Gastroesophageal sphincter (tissue), 4 donors: Measurements from ENCODE around the gene WDR70. TPM values are rescaled to one million over a fixed set of nuclear protein-coding genes. Genes with fewer than 3 reads are reported as not detected.
"Not testable (repeated sequence)": the region's sequence is repeated elsewhere in the genome, so short reads cannot be mapped to it uniquely, and the experiment has no call there.

ENCODE experiments used
- ATAC-seq: fragments of 150-250 bp; one replicate; pipeline ENCODE4 v1.9.1; 2016; ENCODE audit warnings: mild to moderate bottlenecking, moderate library complexity
- H3K27ac ChIP-seq, 4 donors: fragments of 200-600 bp; sonication (generic) in 3 of 4; 1 replicate in 3 of 4; 2 replicates in 1 of 4; pipeline ENCODE4 v1.5.1; 2016 to 2019
- H3K27me3 ChIP-seq: fragments of 200-600 bp; sonication (generic); one replicate; pipeline ENCODE4 v1.5.1; 2019
- H3K36me3 ChIP-seq, 2 donors: fragments of 200-600 bp; sonication (generic); one replicate each; pipeline ENCODE4 v1.5.1; 2019; ENCODE audit warnings: control low read depth in 1 of 2
- H3K4me1 ChIP-seq, 3 donors: fragments of 200-600 bp; sonication (generic); 1 replicate in 2 of 3; 2 replicates in 1 of 3; pipeline ENCODE4 v1.5.1; 2016 to 2019; ENCODE audit warnings: control low read depth in 2 of 3
- H3K4me3 ChIP-seq, 2 donors: fragments of 200-600 bp; sonication (generic); one replicate each; pipeline ENCODE4 v1.5.1; 2019; ENCODE audit warnings: mild to moderate bottlenecking in 1 of 2, moderate library complexity in 1 of 2
- H3K9me3 ChIP-seq, 3 donors: fragments of 200-600 bp; sonication (generic); one replicate each; pipeline ENCODE4 v1.5.1; 2017 to 2019; ENCODE audit warnings: control low read depth in 2 of 3
- CTCF ChIP-seq, 4 experiments: fragments of 200-600 bp in 2 of 4; fragments of 450-650 bp in 2 of 4; sonication (generic) in 1 of 4; IDR thresholded peaks; one replicate each; pipeline ENCODE4 v1.5.1; 2017 to 2019; ENCODE audit warnings: antibody characterized with exemption in 4 of 4, mild to moderate bottlenecking in 2 of 4, moderate library complexity in 2 of 4
- EP300 ChIP-seq: sonication (generic); formaldehyde crosslinking; IDR thresholded peaks from one replicate; pipeline ENCODE4 v1.6.1; 2017; ENCODE audit warnings: antibody characterized with exemption, mild to moderate bottlenecking
- POLR2A ChIP-seq, 2 donors: fragments of 450-650 bp; IDR thresholded peaks; one replicate each; pipeline ENCODE4 v1.6.1; 2017; ENCODE audit warnings: antibody characterized with exemption in 2 of 2, mild to moderate bottlenecking in 2 of 2, moderate library complexity in 1 of 2
- POLR2AphosphoS5 ChIP-seq: sonication (generic); formaldehyde crosslinking; IDR thresholded peaks from one replicate; pipeline ENCODE4 v1.6.1; 2017; ENCODE audit warnings: antibody characterized with exemption
- WGBS, 2 donors: methylation state at CpG; one replicate each; pipeline ENCODE4 v1.1.5; 2018; ENCODE audit warnings: low coverage in 1 of 2; 5-methylcytosine and 5-hydroxymethylcytosine counted together
- total RNA-seq, 4 donors: library from RNA; depleted of rRNA; stranded (reverse); fragments of >200 nt; gene quantifications; one replicate each; pipeline ENCODE4 v1.1.0, GENCODE V29; 2016

Gene WDR70
- total RNA-seq, 4 donors from 2014 or later = 15.5 to 24.3 (median 22.2) TPM

- WGBS, 2 donors = 86 to 90% methylated on average over 1 of the region's 1 CpG
- Histone ChIP-seq H3K27ac (no peak overlapping the region), H3K4me1 (no peaks in the 10 kb centered on the region), H3K36me3 (peaks cover 0 to 35% of the 10 kb centered on the region in 2 donors), H3K9me3 (no peaks in the 10 kb centered on the region), H3K4me3 (no peak overlapping the region), H3K27me3 (no peaks in the 10 kb centered on the region)
- no peak for ATAC-seq
- TF ChIP-seq POLR2AphosphoS5 (no peak), POLR2A (IDR thresholded peaks at IDR 0.05) (no peak), EP300 (no peak), CTCF (IDR thresholded peaks at IDR 0.05) (no peak)
These were observed 48.9 kb downstream of the WDR70 start for GRCh38 chr5:37428044-37428443.

- H3K27ac ChIP-seq = no peak overlapping the region
- H3K4me3 ChIP-seq = no peak overlapping the region
- no peaks in the 10 kb centered on the region for H3K9me3 ChIP-seq
- TF ChIP-seq POLR2AphosphoS5 = no peak
- no peak for TF ChIP-seq POLR2A (IDR thresholded peaks at IDR 0.05)
- no peak for TF ChIP-seq EP300
- no peak for TF ChIP-seq CTCF (IDR thresholded peaks at IDR 0.05)
- no peaks in the 10 kb centered on the region for H3K27me3 ChIP-seq
- no peak for ATAC-seq
- peaks cover 0 to 17% (median 0%) of the 10 kb centered on the region in 3 donors for H3K4me1 ChIP-seq
- peaks cover 0 to 14% of the 10 kb centered on the region in 2 donors for H3K36me3 ChIP-seq
These were observed 56.1 kb downstream of the WDR70 start for GRCh38 chr5:37435261-37435660.

- peaks cover 0 to 17% (median 0%) of the 10 kb centered on the region in 3 donors for H3K4me1 ChIP-seq
- TF ChIP-seq EP300 = no peak
- TF ChIP-seq CTCF (IDR thresholded peaks at IDR 0.05) = no peak
- no peak for TF ChIP-seq POLR2AphosphoS5
- TF ChIP-seq POLR2A (IDR thresholded peaks at IDR 0.05) = no peak
- no peaks in the 10 kb centered on the region for H3K27me3 ChIP-seq
- no peak overlapping the region for H3K4me3 ChIP-seq
- WGBS, 2 donors = 83 to 89% methylated on average over 3 of the region's 3 CpGs
- no peak overlapping the region for H3K27ac ChIP-seq
- no peak for ATAC-seq
- H3K36me3 ChIP-seq = peaks cover 0 to 17% of the 10 kb centered on the region in 2 donors
- H3K9me3 ChIP-seq = no peaks in the 10 kb centered on the region
These were observed 57.2 kb downstream of the WDR70 start for GRCh38 chr5:37436146-37436934.

- no peak overlapping the region for H3K4me3 ChIP-seq
- 86 to 97% methylated on average over 2 of the region's 2 CpGs for WGBS, 2 donors
- H3K9me3 ChIP-seq = no peaks in the 10 kb centered on the region
- H3K27ac ChIP-seq = no peak overlapping the region
- H3K27me3 ChIP-seq = no peaks in the 10 kb centered on the region
- ATAC-seq = no peak
- peaks cover 0 to 22% of the 10 kb centered on the region in 2 donors for H3K36me3 ChIP-seq
- TF ChIP-seq POLR2AphosphoS5 (no peak), POLR2A (IDR thresholded peaks at IDR 0.05) (no peak), CTCF (IDR thresholded peaks at IDR 0.05) (no peak), EP300 (no peak)
- peaks cover 0 to 17% (median 0%) of the 10 kb centered on the region in 3 donors for H3K4me1 ChIP-seq
These were observed 58.6 kb downstream of the WDR70 start for GRCh38 chr5:37437711-37438110.

- WGBS, 2 donors = 84 to 89% methylated on average over 1 to 2 of the region's 3 CpGs
- ATAC-seq, H3K4me1 ChIP-seq, H3K27me3 ChIP-seq, H3K9me3 ChIP-seq, H3K27ac ChIP-seq, H3K4me3 ChIP-seq: not testable (repeated sequence)
- H3K36me3 ChIP-seq = peaks cover 0 to 43% of the 10 kb centered on the region in 2 donors
These were observed 66.7 kb downstream of the WDR70 start for GRCh38 chr5:37445783-37446182.
